Occipital lobe (tissue), 2 donors: ENCODE data around the gene TMEM242. TPM values are rescaled to one million over a fixed set of nuclear protein-coding genes. Genes with fewer than 3 reads are reported as not detected.

Source experiments
- DNase-seq: peaks from one replicate; lab custom pipeline; 2025; lab: John Stamatoyannopoulos, UW
- total RNA-seq: library from RNA; depleted of rRNA; stranded (reverse); fragments of >200 nt; gene quantifications from one replicate; pipeline ENCODE4 v1.2.3, GENCODE V29; 2014

The TMEM242 gene
- total RNA-seq, 1 donor from 2014 or later, result 11.1 TPM

DNA sequence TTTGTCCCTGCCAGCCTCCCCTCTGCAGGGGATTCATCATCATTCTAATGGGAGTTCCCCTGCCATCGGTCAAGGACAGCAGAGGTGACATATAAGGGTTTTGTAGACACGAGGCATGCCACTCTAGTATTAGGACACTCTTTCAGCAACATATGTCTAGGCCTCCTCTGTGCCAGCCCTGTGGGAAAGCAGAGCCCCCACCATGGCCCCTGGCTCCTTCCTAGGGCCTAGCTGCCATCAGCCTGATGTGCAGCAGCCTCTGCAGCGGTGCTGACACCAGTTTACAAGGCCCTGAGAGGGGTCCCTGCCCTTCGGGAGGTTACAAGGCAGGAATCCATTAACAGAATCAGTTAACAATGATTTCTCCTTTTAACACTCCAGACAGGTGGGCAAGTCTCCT lies 32.5 kb downstream of the TMEM242 start:
- no peak for DNase-seq

DNA sequence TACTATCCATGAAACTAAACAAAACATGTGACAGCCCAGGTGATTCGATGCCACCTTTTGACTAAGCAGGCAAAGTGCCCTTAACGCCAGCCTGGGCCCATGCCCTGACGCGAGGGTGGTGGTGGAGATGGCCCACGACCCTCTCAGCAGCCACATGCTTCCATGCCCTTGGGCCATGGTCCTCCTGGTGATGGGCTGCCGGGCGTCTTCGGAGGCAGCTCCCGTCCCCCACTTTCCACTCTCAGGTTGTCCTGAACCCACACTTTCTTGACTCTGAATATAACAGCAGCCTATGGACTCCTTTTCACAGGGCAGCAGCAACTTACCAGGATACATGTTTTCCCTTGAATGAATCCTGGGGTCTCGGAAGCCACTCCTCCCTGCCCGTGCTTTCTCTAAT lies 33.6 kb downstream of the TMEM242 start:
- no peak for DNase-seq

DNA sequence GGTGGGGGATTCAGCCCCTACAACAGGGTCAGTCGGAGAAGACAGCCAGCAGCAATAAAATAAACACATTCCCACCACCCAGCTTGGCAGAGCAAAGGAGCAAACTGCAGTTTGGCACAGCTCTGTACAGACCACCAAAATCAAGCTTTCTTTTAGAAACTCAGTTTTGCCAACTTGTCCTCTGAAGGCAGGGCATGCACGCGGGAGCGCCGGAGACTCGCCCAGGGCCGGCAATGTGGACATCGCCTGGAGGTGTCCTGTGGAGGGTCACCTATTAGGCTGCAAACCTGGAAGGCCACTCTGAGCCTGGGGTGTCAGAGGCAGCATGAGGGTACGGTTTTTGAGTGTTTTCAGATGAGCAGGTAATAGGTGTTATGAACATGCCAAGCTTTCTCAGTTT lies 34.7 kb downstream of the TMEM242 start:
- no peak for DNase-seq

DNA sequence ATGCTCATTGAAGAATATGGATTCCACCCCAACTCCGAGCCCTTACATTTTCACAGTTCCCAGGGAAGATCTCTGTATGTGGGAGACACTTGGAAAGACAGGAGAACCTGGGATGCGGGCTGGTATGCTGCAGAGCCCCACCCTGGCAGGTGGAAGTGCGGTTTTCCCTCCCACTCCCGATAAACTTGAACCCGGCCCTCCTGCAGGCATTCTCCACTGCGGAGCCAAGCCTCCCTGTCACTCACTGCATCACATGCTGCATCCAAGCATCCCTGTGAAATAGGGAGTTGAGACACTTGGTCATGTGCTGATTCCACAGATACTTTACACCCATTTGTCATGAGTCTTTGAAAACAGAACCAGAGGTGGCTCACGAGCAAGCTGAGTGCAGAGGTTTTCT lies 35.4 kb downstream of the TMEM242 start:
- DNase-seq, result no peak

DNA sequence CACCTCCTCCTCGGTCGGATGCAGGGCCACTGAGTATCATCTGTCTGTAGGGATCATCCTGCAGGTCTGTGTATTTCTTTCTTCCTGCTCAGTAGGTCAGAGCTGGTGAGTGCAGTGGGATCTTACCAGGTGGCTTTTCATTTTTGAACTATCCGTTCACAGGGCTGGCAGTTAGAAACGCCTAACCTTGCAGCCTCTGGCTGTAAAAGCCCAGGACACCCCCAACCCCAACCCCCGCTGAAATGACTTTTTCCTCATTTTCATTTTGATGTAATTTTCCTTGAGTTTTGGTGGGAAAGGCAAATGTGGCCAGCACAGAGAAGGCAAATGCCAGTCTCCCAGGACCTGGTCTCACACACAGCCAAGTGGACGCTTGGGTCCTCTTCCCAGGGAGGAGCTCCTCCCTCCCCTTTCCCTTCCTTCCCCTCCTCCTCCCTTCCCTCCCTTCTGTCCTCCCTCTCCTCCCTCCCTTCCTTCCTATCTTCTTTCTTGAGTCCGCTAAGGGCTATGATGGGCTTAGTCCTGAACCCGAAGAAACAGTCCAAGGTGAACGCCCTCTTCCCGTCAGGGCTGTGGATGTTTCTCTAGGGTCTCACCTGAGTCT lies 36.0 kb downstream of the TMEM242 start:
- no peak for DNase-seq

DNA sequence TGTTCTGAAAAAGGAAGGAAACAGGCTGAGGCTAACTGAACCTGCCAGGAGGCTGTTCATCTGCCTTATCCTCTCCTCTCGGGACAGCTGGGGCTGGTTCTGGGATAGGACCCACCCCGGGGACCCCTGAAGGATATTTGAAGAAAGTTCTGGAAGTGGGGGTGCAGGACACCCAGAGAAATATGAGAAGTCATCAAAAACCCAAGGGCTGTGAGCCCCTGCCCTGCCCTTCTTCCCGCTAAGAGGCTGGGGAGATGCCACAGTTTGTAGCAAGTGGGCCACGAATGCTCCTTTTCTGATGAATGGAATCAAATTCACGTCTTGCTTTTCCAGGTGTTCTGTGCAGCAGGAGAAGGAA lies 37.9 kb downstream of the TMEM242 start:
- no peak for DNase-seq

DNA sequence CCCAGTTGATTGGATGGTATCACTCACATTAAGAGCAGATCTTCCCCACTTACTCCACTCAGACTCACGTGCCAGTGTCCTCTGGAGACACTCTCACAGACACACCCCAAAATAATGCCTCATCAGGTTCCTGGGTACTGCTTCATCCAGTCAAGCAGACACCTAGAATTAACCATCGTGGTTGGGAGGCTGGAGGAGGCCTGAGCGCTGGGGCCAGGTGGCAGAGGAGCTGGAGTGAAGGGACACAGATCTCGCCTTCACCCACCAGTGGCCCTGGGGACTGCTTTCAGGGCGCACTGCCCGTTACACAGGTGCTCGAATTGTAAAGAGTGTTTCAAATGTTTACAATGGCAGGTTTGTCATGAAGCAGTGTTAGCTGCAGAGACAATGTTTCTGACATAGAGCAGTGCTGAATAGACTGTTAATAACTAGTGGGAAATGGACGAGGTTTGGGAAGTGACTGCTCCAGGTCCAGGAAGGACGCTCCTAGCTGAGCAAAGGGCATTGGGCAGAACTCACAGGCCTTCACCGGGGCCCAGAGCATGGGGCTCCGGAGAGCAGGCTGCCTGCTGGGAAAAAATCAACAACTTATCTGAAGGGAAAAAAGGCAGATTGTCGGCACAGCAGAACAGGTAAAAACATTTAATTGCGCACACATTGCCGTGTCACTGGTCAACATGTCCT lies 38.4 kb downstream of the TMEM242 start:
- DNase-seq, result no peak

DNA sequence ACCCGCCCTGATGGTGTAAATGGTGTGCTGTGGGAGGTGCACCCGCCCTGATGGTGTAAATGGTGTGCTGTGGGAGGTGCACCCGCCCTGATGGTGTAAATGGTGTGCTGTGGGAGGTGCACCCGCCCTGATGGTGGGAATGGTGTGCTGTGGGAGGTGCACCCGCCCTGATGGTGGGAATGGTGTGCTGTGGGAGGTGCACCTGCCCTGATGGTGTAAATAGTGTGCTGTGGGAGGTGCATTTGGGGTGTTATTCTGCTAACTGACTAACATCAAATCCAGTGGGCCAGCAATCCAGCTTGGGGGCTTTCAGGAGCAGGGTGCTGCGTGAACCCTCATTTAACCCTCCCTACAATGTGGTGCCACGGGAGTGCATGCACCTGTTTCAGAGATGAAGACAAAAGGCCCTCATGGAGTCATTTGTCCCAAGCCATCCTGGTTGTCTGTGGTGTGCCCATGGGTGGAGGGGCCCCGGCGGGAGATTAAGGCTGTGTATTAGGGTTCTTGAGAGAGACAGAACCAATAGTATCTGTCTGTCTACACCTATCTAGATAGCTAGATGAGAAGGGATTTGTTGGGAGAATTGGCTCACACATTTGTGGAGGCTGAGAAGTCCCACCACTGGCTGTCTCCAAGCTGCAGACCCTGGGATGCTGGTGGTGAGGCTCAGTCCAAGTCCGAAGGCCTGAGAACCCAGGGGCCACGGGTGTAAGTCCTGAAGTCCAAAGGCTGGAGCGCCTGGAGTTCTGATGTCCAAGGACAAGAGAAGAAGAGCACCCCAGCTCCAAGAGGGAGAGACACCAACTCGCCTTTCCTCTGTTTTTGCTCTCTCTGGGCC lies 39.2 kb downstream of the TMEM242 start:
- no peak for DNase-seq

DNA sequence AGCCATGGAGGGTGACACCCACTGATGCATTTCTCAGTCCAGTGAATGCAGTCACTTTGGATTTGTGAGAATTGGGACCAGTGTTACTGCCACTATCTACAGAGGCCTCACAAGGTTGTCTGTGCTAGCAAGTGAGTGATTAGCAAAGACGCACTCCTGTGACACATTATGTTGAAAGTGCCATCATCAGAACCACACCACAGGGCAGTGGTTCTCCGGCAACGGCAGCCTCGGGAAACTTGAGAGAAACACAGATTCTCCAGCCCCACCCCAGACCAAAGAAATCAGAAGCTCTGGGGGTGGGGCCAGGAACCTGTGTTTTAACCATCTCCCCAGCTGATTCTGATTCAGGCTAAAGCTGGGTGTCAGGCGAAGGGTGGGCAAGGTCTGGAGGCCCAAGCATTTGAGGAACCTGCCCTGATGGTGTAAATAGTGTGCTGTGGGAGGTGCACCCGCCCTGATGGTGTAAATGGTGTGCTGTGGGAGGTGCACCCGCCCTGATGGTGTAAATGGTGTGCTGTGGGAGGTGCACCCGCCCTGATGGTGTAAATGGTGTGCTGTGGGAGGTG lies 39.9 kb downstream of the TMEM242 start:
- DNase-seq, result no peak

DNA sequence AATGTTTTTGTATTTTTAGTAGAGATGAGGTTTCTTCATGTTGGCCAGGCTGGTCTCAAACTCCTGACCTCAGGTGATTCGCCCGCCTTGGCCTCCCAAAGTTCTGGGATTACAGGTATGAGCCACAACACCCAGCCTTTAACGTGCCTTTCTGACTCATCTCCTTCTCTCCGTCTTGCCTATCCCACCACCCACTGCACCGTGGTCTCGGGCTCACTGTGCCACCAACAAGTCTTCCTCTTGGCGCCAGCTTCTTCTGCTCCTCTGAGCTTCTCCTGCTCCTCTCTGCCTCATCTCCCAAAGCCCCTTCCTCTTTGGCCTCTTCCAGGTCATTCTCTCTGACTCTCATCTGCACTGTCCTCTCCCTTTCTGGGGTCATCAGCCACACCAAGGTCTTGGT lies 41.0 kb downstream of the TMEM242 start:
- no peak for DNase-seq

DNA sequence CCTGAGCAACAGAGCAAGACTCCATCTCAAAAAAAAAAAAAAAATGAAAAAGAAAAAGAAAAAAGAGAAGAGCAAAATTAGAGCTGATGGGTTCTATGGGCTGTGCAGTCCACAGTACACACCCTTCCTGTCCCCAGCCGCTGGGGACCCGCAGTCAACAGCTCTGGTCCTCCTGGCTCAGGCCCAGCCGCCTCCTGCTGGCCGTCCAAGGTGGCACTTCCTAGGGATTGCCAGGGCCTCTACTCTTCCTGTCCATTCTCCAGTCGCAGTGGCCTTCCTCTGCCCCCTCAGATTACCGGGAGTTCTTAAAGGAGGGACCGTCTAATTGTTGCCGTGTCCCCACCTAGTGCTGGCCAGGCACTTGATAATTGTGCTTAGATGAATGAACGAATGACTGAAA lies 41.7 kb downstream of the TMEM242 start:
- no peak for DNase-seq

DNA sequence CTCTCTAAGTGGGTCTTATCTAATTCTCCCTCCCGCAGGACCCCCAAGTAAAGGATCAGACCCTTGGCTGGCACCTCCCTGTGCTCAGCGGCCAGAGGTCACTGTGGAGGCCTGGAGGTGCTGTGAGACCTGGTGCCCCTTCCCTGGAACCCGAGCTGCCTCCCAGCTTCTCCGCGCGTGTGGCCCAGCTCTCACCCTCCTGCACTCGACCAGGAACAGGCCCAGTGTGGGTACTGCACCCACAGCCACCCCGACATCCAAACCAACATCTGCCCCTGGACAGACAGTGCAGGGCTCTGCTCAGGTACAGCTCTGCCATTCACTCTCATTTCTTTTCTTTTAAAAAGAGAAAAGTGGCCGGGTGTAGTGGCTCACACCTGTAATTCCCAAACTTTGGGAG lies 42.4 kb downstream of the TMEM242 start:
- no peak for DNase-seq

DNA sequence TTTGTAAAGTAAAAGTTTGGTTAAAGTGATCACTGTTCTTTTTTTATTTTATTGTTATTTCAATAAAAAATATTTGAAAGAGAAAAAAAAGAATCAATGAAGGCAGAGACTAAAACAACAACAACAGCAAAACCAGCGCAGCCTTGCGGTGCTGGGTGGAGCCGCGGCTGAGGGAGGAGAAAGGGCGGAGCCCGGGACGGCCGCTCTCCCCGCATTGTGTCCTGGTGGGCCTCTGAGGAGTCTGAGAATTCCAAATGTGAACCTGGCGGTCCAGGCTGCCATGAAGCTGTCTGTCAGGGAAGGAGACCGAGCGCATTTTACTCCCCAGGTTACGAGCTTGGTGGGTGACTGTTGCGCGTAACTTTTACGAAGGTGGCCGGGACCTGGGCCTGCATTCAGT lies 43.2 kb downstream of the TMEM242 start:
- no peak for DNase-seq

DNA sequence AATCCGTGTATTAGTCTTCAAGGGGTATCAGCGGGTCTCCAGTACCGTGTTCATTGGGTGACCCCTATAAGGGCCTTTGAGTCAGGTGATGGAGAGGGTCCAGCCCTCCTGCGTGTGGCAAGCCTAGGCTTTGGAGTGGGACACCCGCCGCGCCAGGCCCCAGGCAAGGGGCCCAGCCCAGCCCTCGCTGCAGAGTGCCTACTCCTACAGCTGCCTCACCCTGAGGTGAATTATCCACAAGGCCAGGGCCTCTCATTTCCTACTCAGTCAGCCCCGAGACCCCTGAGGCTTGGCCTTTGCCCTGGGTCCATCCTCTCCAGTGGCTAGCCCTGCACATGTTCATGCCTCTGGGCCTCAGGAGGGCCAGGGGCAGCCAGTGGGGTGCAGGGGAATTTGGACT lies 45.1 kb downstream of the TMEM242 start:
- DNase-seq, result no peak

DNA sequence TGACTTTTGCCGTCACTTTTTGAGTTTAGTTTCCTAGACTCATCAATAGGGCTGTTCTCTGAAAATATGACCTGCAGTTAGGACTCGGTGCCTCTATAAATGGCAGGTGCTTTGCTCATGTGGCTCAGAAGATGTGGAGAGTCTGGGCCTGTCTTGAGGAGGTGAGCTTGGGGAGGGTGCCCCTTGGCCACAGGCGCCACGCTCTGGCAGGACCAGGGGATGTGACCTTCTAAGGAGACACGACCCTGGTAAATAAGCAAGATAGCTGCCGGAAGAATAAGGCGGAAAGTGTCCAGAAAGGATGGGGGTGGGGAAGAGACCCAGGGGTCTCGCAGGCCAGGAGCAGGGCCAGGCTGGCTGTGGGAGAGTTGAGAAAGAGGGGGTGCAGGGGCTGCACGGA lies 46.6 kb downstream of the TMEM242 start:
- no peak for DNase-seq

DNA sequence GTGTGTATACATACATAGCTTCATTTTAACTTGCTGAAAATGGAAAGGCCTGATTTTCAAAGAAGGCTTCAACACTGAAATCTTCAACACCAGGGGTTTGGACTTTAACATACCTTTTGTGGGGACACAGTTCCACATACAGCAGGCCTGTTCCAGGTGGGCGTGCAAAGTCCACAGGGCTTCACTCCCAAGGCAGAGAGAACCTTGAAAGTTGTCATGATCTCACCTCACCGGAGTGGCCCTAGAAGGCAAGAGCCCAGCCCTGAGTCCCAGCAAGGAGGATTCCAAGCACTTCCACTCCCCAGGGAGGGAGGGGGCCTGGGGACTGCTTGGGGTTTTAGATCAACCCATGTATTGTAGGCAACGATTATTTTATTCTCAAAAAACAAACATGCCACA lies 47.2 kb downstream of the TMEM242 start:
- no peak for DNase-seq

DNA sequence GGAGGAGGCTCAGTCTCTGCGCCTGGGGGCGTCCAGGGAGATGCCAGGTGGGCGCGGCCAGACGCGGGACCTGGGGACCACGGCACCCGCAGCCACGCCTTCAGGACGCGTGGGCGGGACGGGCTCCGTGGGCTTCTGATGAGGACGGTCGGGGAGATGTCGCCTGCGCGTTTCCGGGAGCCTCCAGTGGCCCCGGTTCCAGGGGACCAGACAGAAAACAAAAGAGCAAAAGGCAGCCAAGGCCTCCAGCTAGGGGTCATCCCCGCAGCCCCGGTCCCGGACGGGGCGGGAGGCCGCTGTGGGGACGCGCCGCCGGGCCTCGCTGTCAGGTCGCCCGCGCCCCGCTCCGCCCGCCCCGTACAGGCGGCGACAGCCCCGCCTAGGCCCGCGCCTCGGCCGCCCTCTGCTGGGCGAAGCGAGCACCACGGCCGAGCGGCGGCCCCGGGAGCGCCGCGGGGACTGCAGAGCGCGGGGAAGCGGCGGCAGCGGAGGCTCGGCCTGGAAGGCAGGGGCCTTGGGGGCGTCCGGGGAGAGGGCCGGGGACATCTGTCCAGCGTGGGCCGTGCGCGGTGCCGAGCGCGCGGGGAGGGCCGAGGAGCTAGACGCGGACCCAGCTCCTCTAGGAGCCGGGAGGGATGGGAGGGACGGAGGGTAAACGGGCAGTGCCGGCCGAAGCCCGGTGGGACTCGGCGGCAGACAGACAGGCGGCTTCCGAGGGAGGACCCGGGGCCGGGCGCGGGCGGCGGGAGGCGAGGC lies 48.7 kb downstream of the TMEM242 start:
- peak; percentile 70 for DNase-seq

DNA sequence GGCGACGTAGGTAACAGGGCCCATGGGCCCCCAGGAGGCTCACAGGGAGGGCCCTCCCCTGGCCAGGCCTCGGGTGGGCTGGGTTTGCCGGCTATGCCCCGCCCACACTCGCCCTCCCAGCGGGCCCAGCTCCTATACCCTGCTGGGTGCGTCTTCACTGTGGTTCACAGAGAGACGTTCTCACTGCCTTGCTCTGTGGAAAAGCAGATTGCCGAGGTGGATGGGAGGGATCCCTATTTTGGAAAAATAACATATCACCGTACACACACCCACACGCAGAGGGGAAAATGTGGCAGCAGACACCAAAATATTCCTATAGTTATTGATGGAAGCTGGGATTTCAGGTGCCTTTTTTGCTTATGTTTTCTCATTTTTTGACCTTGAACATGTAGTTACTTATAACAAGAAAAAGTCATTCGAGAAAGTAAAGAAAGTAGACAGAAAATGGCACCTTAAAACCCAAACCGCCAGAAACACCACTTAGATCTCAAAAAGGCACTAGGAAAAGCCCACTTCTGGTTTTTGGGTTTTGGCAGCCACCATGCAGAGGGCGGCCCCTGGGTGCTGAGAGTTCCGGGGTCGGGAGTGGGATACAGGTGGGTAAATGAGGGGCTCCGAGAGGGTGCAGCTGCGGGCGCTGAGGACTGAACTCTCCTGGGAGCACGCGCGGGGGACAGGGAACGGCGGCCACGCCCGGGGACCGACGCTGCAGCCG lies 49.4 kb downstream of the TMEM242 start:
- DNase-seq, result peak; percentile 16

DNA sequence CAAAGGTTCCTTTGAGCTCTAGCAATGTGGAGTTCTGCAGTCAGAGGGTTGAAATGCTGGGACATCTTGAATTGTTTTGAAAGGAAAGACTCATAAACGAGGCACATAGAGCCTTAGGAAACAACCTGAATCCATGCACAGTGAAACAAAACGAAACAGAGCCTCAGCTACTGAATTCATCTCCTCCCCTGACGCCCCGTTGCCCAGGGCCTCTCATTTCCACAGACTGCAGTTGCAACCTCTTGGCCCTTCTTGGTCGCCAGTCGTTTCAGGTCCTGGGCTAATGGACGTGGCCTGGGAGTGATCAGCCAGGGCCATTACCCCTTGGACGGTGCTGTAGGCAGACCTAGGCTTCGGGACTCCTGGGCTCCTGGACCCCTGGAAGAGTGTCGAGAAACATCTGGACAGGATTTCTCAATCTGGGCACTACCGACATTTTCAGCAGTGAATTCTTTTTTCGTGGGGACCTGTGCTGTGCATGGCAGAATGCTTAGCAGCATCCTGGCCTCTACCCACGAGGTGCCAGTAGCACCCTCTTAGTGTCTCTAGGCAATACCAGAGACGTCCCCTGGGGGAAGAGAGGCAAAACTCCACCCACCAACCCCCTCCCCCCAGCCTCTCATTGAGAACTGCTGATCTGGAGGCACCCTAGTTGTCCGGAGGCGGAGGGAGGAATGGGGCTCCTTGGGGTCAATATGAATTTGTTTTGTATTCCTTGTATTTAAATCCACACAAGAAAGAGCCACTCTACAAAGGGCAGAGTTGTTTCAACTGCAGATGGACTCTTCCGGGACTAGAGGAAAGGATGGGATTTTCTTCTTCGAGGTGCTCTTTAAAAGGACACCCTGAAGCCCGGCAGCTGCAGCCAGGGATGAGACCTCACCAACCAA lies 50.2 kb downstream of the TMEM242 start:
- DNase-seq, result no peak

DNA sequence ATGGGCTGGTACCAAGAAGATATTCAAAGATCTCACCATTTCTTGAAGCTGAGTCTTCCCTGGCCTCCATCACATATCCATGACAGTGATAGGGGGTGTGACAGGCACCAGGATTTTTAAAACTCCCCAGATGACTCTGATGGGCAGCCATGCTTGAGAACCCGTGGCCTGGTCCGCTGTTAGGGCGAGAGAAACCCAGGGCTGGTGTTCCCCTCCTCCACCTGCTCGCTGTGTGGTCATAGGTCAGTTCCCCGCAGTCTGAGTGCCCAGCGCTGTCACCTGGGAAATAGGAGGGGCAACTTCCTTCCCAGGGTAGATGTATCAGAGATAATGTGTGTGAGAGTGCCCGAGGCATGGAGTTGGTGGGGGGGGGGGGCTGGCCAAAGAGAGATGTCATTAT lies 50.9 kb downstream of the TMEM242 start:
- DNase-seq, result no peak
